Central memory CD4-positive, alpha-beta T cell (primary cell): ENCODE measurements around the gene ADM2.

Experiments
- DNase-seq: peaks from one replicate; pipeline ENCODE4 v3.0.0; 2022

Gene ADM2

GRCh38 chr22:50445071-50445879, 36.1 kb upstream of the ADM2 start:
- DNase-seq, result no peak

- no peak for DNase-seq
Measured at GRCh38 chr22:50445880-50446707, 35.2 kb upstream of the ADM2 start.

GRCh38 chr22:50446708-50447575, 34.4 kb upstream of the ADM2 start:
- no peak for DNase-seq

GRCh38 chr22:50447576-50448551, 33.5 kb upstream of the ADM2 start:
- no peak for DNase-seq

- DNase-seq, result no peak
Measured at GRCh38 chr22:50452649-50453048, 28.7 kb upstream of the ADM2 start.

GRCh38 chr22:50454556-50455075, 26.7 kb upstream of the ADM2 start:
- DNase-seq, result no peak

DNA sequence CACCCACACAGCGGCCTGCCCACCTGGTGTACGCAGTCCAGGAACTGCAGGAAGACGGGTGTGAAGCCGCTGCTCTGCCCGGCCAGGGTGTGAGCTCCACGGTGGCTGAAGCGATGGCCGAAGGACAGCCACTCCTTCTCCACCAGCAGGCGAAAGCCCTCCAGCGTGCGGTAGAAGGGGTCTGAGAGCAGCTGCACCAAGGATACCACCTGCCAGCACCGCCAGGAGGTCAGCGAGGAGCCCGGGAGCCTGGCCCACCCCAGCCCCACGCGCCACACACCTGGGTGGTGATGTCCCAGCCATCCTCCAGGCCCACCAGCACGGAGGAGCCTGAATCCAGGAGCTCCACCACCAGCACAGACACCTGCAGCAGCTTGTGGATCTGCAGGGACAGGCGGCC, 26.1 kb upstream of the ADM2 start:
- DNase-seq, result no peak

DNA sequence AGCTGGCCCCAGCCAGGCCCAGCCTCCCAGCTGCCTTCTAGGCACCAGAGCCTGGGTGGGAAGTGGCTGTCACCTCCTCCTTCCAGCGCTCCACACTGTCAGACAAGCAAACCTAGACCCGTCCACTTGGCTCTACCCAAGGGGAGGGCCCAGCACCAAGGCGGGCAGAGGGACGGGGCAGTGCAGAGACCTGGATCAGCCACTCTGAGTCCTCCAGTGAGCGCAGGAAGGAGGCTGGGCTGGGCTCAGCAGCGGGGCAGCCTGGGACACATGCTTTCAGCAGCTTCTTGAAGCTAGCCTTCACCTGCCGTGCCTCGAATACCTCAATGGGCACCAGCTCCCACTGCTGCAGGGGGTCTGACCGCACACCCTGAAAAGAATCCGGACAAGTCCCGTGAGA, 25.3 kb upstream of the ADM2 start:
- no peak for DNase-seq

DNA sequence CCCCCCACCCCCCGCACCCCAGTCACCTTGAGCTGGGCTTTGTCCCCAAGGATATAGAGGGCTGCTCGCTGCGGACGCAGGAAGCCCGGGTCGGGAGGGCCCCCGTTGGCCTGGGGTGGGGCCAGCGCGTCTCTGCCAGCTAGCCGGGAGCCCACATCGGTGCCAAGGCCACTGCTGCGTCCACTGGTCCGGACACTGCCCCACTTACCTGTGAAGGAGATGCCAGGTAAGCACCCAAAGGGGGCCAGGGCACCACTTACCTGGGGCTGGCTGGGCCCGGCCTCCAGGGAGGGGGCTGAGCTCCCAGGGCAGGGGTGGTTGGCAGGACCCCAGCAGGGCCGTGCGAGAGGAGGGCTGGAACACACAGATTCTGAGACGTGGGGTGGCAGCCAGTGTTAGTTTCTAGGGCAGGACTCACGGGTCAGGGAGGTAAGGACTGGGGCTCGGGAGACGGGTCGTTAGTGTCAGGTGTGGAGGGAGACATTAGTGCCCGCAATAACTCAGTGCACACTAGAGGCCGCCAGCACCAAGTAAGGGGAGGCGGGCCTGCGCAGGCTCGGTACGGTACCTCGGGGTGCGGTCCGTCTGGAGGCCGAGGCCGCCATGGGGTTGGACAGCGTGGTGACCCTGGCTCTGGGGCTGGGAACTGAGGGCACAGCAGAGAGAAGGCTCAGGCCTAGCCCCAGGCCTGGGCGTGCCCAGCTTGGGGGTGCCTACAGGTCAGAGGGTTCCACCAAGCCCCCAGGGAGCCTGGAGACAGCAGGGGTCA, 24.7 kb upstream of the ADM2 start:
- DNase-seq, result no peak

DNA sequence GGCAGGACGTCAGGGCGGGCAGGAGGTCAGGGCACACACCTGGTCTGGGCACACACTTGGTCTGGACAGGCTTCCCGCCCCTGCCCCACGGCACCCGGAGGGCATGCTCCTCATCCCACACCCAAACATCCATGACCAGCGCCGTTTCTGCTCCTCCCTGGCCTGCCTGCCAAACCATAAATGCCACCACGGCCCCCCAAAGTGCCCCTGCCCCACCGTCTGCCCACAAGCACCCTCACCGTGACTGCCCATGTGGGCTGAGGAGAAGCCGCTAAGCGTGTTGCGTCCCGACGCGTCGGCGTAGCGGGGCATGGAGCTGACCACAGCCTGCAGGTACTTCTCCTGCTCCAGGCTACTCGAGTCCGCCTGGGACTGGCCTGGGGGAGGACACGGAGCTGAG, 22.3 kb upstream of the ADM2 start:
- no peak for DNase-seq

DNA sequence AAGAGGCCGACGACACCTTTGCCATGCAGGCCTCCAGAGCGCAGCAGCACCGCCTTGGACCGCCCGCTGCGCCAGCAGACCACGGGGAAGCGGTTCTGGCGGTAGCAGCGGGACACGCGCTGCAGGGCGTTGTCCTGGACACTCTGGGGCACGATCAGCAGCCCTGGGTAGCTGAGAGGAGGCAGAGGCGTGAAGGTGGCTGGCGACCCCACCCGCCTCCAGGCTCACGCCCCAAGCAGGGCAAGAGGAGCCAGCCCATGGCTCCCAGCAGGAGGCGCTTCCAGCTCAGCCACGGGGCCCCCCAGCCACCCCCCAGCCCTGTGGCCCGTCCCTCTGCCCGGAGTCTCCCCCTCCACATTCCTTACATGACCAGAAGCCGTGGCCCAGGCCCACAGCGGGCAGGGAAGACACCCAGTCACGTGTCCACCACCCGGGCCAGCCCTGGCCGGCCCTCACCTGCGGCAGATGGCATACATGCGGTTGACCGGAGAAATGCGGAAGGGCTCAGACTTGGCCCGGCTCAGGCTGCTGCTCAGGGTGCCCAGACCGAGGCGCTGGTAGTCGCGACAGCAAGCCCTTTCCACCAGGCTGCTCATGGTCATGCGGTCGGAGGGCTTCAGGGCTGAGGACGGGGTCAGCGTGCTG, 21.7 kb upstream of the ADM2 start:
- no peak for DNase-seq

DNA sequence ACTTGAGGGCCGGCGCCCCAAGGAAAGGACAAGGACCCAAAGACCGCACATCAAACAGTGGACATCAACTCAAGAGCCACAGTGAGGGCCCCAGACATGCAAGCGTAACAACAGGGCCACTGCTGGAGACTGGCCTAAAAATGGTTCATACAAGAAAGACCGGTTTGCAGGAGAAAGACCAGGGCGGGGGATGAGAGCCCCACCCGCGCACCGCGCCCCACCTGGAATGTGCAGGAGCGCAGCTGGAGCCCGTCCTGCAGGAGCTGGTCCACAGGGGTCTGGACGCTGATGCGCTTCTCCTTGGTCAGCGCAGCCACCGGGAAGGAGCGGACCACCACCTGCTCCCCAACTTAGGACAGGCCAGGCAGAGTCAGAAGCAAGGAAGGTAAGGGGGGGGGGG, 20.4 kb upstream of the ADM2 start:
- DNase-seq, result no peak

- no peak for DNase-seq
Measured at GRCh38 chr22:50461536-50461935, 19.8 kb upstream of the ADM2 start.

GRCh38 chr22:50461979-50462540, 19.3 kb upstream of the ADM2 start:
- no peak for DNase-seq

- no peak for DNase-seq
Measured at GRCh38 chr22:50463188-50463900, 18.0 kb upstream of the ADM2 start.

DNA sequence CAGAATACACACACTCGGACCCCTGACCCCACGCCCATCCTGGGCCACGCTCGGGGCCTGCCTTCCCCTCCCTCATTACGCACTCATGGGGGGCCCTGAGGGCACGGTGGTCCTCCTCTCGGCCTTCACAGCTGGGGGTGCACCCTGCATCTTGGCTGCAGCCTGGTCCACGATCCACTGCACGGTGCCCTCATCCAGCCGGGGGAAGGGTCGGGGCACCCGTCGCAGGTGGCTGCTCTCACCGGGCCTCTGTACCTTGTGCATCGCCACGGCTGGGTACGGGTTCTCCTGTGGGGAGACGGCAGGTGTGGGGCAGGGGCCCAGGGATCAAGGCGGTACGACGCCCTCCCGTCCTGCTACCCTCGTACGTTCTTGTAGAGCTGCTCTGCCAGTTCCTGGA, 16.9 kb upstream of the ADM2 start:
- no peak for DNase-seq

DNA sequence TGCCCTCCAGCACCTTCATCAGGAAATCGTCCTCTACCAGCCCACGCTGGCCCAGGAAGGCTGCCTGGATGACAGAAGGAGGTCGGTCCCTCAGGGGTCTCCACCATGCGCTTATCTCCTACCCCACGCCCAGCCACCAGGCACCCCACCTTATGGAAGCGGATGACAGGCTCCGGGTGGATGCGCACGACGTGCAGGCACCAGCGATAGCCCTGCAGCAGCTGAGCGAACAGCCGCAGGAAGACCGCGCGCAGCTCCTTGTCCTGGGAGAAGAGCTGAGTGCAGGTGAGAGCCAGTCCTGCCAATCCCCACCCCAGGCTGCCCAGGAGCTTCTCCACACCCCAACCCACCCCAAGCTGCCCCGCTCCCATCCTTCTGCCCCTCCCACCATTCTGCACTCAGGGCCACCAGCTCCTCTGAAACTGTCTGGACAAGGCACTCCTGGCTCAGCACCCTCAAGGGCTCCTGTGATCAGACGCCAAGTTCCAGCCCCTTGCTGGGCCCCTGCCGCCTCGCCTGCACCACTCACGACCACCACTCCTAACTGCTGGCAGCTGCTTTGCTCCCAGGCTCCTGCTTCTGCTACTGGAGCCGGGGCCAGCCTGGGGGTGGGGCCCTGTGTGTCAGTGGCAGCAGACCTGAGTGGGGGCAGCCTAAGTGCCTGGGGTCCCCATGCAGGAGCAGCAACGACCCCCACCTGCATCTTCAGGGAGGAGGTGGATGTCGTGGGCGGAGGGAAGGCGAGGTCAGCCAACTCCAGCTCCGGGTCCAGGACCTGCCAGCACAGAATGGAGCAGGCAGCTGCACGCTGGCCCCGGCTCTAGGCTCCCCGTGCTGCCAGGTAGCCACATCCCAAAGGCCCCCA, 16.0 kb upstream of the ADM2 start:
- DNase-seq, result no peak

- DNase-seq, result no peak
Measured at GRCh38 chr22:50467341-50467740, 14.0 kb upstream of the ADM2 start.
